Measurements from ENCODE around the gene KCNC4.

The KCNC4 gene

GRCh38 chr1:110184446-110184845, 25.7 kb upstream of the KCNC4 start:
- Histone ChIP-seq H3K36me3 (no peaks in the 10 kb centered on the region), H3K4me3 (ENCODE audit: low read depth, low read length) (no peak overlapping the region), H3K27ac (no peak overlapping the region), H3K9me3 (ENCODE audit: severe bottlenecking) (peaks cover 2% of the 10 kb centered on the region), H3K27me3 (ENCODE audit: insufficient read depth, low read depth, severe bottlenecking) (no peaks in the 10 kb centered on the region)
- DNase-seq, result no peak
- TF ChIP-seq CTCF (IDR thresholded peaks at IDR 0.05; ENCODE audit: low read depth, low read length), result no peak

GRCh38 chr1:110185181-110185580, 24.9 kb upstream of the KCNC4 start:
- peak; percentile 41 for DNase-seq

GRCh38 chr1:110186558-110186957, 23.6 kb upstream of the KCNC4 start:
- no peak overlapping the region for H3K27ac ChIP-seq
- H3K27me3 ChIP-seq (ENCODE audit: insufficient read depth, low read depth, severe bottlenecking), result no peaks in the 10 kb centered on the region
- H3K36me3 ChIP-seq, result no peaks in the 10 kb centered on the region
- no peak for DNase-seq
- no peak overlapping the region for H3K4me3 ChIP-seq (ENCODE audit: low read depth, low read length)
- no peaks in the 10 kb centered on the region for H3K9me3 ChIP-seq (ENCODE audit: severe bottlenecking)
- TF ChIP-seq CTCF (IDR thresholded peaks at IDR 0.05; ENCODE audit: low read depth, low read length), result no peak

More at GRCh38 chr1:110185181-110185580, 24.9 kb upstream of the KCNC4 start:
- Histone ChIP-seq H3K4me3 (ENCODE audit: low read depth, low read length) (no peak overlapping the region), H3K27ac (no peak overlapping the region), H3K9me3 (ENCODE audit: severe bottlenecking) (peaks cover 2% of the 10 kb centered on the region), H3K36me3 (no peaks in the 10 kb centered on the region), H3K27me3 (ENCODE audit: insufficient read depth, low read depth, severe bottlenecking) (no peaks in the 10 kb centered on the region)
- no peak for TF ChIP-seq CTCF (IDR thresholded peaks at IDR 0.05; ENCODE audit: low read depth, low read length)

GRCh38 chr1:110187139-110187890, 22.8 kb upstream of the KCNC4 start:
- Histone ChIP-seq H3K9me3 (ENCODE audit: severe bottlenecking) (no peaks in the 10 kb centered on the region), H3K4me3 (ENCODE audit: low read depth, low read length) (no peak overlapping the region), H3K27me3 (ENCODE audit: insufficient read depth, low read depth, severe bottlenecking) (no peaks in the 10 kb centered on the region), H3K27ac (no peak overlapping the region), H3K36me3 (no peaks in the 10 kb centered on the region)
- DNase-seq, result no peak
- no peak for TF ChIP-seq CTCF (IDR thresholded peaks at IDR 0.05; ENCODE audit: low read depth, low read length)

- no peak for DNase-seq
- Histone ChIP-seq H3K4me3 (ENCODE audit: low read depth, low read length) (no peak overlapping the region), H3K27ac (no peak overlapping the region), H3K27me3 (ENCODE audit: insufficient read depth, low read depth, severe bottlenecking) (no peaks in the 10 kb centered on the region), H3K9me3 (ENCODE audit: severe bottlenecking) (no peaks in the 10 kb centered on the region), H3K36me3 (no peaks in the 10 kb centered on the region)
- TF ChIP-seq CTCF (IDR thresholded peaks at IDR 0.05; ENCODE audit: low read depth, low read length), result no peak
Measured at GRCh38 chr1:110188035-110188618, 22.0 kb upstream of the KCNC4 start.

Measured in WERI-Rb-1 (cell line).